Measurements from ENCODE around the gene EFNA4.

EFNA4 gene

GRCh38 chr1:155034318-155035208 is 29.0 kb upstream of the EFNA4 start:
- DNase-seq = no peak

GRCh38 chr1:155035936-155036335 is 27.6 kb upstream of the EFNA4 start:
- no peak for DNase-seq

GRCh38 chr1:155037043-155037442 is 26.5 kb upstream of the EFNA4 start:
- no peak for DNase-seq

GRCh38 chr1:155037851-155038441 is 25.6 kb upstream of the EFNA4 start:
- no peak for DNase-seq

- no peak for DNase-seq
Observed at GRCh38 chr1:155038602-155039307, 24.8 kb upstream of the EFNA4 start.

GRCh38 chr1:155039308-155039669 is 24.3 kb upstream of the EFNA4 start:
- DNase-seq = no peak

GRCh38 chr1:155040358-155041093 is 23.0 kb upstream of the EFNA4 start:
- no peak for DNase-seq

GRCh38 chr1:155042789-155043188 is 20.8 kb upstream of the EFNA4 start:
- DNase-seq = no peak

- DNase-seq = no peak
Observed at GRCh38 chr1:155043301-155043702, 20.2 kb upstream of the EFNA4 start.

GRCh38 chr1:155043793-155044192 is 19.7 kb upstream of the EFNA4 start:
- no peak for DNase-seq

- DNase-seq = no peak
Observed at GRCh38 chr1:155044365-155044764, 19.2 kb upstream of the EFNA4 start.

- peak; percentile 45 to 53 for DNase-seq
Observed at GRCh38 chr1:155044812-155045657, 18.5 kb upstream of the EFNA4 start.

- DNase-seq = no peak
Observed at GRCh38 chr1:155048449-155049334, 14.8 kb upstream of the EFNA4 start.

- DNase-seq = no peak
Observed at GRCh38 chr1:155049651-155050559, 13.6 kb upstream of the EFNA4 start.

GRCh38 chr1:155050560-155051341 is 12.8 kb upstream of the EFNA4 start, which contains the start of gene ADAM15:
TSS of gene ADAM15 (plus strand) at chr1:155051316. CDS start at chr1:155051387, 71 bp downstream.
- peak in 1 of 2 experiments; percentile 67 for DNase-seq

- no peak for DNase-seq
Observed at GRCh38 chr1:155051342-155051776, 12.2 kb upstream of the EFNA4 start.

GRCh38 chr1:155051777-155052398 is 11.7 kb upstream of the EFNA4 start:
- DNase-seq = peak; percentile 14 to 19
